Prostate gland (tissue), 2 donors: ENCODE measurements around the gene PRRT4. TPM values are rescaled to one million over a fixed set of nuclear protein-coding genes. Genes with fewer than 3 reads are reported as not detected.

ENCODE experiments used
- DNase-seq: peaks from one replicate; pipeline ENCODE4 v3.0.0-alpha.2; 2019; ENCODE audit warnings: low spot score
- H3K27ac ChIP-seq, 2 donors: fragments of 200-600 bp; sonication (generic); 2 replicates each; pipeline ENCODE4 v1.5.1; 2017 to 2019
- H3K27me3 ChIP-seq: fragments of 200-600 bp; sonication (generic); replicated peaks from 2 replicates; pipeline ENCODE4 v1.5.1; 2019; ENCODE audit not compliant: insufficient read depth
- H3K36me3 ChIP-seq, 2 donors: fragments of 200-600 bp; sonication (generic); 1 replicate in 1 of 2; 2 replicates in 1 of 2; pipeline versions ENCODE4 v1.5.1 to v1.8.1; 2017 to 2019
- H3K4me1 ChIP-seq: fragments of 200-600 bp; sonication (generic); replicated peaks from 2 replicates; pipeline ENCODE4 v1.5.1; 2019
- H3K4me3 ChIP-seq, 2 donors: fragments of 200-600 bp; sonication (generic); 2 replicates each; pipeline ENCODE4 v1.5.1; 2017 to 2019
- H3K9me3 ChIP-seq: fragments of 200-600 bp; sonication (generic); 2 replicates; pipeline ENCODE4 v1.5.1; 2017
- POLR2A ChIP-seq: fragments of 450-650 bp; IDR thresholded peaks from one replicate; pipeline ENCODE4 v1.6.1; 2016; ENCODE audit warnings: antibody characterized with exemption, mild to moderate bottlenecking
- POLR2AphosphoS5 ChIP-seq: sonication (generic); formaldehyde crosslinking; IDR thresholded peaks from one replicate; pipeline ENCODE4 v1.6.1; 2017; ENCODE audit warnings: antibody characterized with exemption
- WGBS: methylation state at CpG from one replicate; pipeline ENCODE4 v1.1.5; 2018; 5-methylcytosine and 5-hydroxymethylcytosine counted together
- intact Hi-C: fragments of 100-400 bp; cut with DNase I; formaldehyde crosslinking; loops from one replicate; pipeline ENCODE4 v1.14.2; 2022
- total RNA-seq, 2 donors: library from RNA; depleted of rRNA; stranded (reverse); fragments of >200 nt; gene quantifications; one replicate each; pipeline ENCODE4 v1.1.0, GENCODE V29; 2016
- TF ChIP-seq, protein P1 (sequence below), 4 experiments: fragments of 200-600 bp in 2 of 4; fragments of 450-650 bp in 2 of 4; sonication (generic) in 2 of 4; IDR thresholded peaks; 1 replicate in 3 of 4; 2 replicates in 1 of 4; pipeline ENCODE4 v1.5.1; 2016 to 2019; ENCODE audit warnings: antibody characterized with exemption in 4 of 4, mild to moderate bottlenecking in 2 of 4, moderate library complexity in 2 of 4

The PRRT4 gene
- total RNA-seq: 1 to 10 TPM in 1 of 2 donors, under 1 TPM in 1; 0.05 to 1.2 TPM

DNA sequence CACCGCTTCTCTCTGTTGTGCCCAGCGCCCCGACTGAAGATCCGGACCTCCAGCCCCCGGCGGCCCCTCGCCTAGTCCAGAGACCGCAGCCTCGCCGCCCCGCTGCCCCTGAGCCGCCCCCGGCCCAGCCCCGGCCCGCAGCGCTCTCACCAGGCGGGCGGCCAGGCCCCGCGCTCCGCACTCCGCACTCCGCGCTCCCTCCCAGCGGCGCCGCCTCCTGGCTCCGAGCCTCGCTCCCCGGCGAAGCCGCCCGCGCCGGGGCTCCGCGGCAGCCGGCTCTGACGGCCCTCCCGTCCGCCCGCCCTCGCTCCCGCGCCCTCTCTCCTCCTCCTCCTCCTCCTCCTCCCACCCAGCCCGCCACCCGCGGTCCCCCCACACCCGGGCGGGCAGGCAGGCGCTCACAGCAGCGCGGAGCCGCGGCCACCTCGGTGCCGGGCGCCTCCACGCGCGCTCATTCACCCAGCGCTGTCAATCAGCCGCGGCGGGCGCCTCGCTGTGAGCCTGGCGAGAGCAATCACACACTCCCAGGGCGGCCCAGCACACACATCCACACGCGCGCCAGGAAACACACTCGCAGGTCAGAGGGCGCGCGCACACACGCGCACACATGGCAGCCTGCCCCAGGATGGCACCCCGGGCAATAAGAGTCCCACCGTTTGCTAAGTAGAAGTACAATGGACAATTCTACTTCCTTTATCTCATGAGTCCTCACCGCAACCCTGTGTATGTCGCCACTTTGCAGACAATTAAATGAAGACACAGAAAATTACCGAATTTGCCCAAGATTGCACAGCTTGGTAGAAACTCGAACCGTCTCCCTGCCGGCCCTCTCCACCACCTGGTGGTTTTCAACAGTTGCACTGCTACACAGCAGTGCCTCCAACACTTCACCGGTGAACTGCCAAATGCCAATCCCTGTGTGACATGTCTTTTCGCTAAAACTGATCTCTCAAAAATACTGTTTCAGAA, at the start of gene PRRT4:
Gene PRRT4, minus strand, starts transcription at position 280 of the 969 bp plus-strand sequence.
- TF ChIP-seq POLR2AphosphoS5 (no peak), POLR2A (no peak)
- TF ChIP-seq, protein P1, sequence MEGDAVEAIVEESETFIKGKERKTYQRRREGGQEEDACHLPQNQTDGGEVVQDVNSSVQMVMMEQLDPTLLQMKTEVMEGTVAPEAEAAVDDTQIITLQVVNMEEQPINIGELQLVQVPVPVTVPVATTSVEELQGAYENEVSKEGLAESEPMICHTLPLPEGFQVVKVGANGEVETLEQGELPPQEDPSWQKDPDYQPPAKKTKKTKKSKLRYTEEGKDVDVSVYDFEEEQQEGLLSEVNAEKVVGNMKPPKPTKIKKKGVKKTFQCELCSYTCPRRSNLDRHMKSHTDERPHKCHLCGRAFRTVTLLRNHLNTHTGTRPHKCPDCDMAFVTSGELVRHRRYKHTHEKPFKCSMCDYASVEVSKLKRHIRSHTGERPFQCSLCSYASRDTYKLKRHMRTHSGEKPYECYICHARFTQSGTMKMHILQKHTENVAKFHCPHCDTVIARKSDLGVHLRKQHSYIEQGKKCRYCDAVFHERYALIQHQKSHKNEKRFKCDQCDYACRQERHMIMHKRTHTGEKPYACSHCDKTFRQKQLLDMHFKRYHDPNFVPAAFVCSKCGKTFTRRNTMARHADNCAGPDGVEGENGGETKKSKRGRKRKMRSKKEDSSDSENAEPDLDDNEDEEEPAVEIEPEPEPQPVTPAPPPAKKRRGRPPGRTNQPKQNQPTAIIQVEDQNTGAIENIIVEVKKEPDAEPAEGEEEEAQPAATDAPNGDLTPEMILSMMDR (IDR thresholded peaks at IDR 0.05): no peak
- no peak for DNase-seq
- no peaks in the 10 kb centered on the region for H3K4me1 ChIP-seq
- no peaks in the 10 kb centered on the region for H3K9me3 ChIP-seq
- 1% methylated on average over 88 of the region's 88 CpGs for WGBS
- H3K36me3 ChIP-seq: no peaks in the 10 kb centered on the region
- intact Hi-C loops: no loop called here
- H3K27ac ChIP-seq: no peak within 1 kb of the TSS
- peaks cover under 1% of the 10 kb centered on the region for H3K27me3 ChIP-seq
- peak within 1 kb of the TSS; percentile 40 to 43 for H3K4me3 ChIP-seq

GRCh38 chr7:128410451-128410753, 48.9 kb upstream of the PRRT4 start:
- H3K9me3 ChIP-seq: no peaks in the 10 kb centered on the region
- H3K36me3 ChIP-seq: no peaks in the 10 kb centered on the region
- intact Hi-C loops: no loop called here
- TF ChIP-seq, protein P1 (IDR thresholded peaks at IDR 0.05): no peak
- TF ChIP-seq POLR2AphosphoS5: peak; percentile 13
- H3K4me3 ChIP-seq: peak overlapping the region; percentile 63 to 80
- DNase-seq: no peak
- peak overlapping the region; percentile 89 to 93 for H3K27ac ChIP-seq
- H3K27me3 ChIP-seq: no peaks in the 10 kb centered on the region
- 2% methylated on average over 6 of the region's 6 CpGs for WGBS
- peaks cover 12% of the 10 kb centered on the region for H3K4me1 ChIP-seq

DNA sequence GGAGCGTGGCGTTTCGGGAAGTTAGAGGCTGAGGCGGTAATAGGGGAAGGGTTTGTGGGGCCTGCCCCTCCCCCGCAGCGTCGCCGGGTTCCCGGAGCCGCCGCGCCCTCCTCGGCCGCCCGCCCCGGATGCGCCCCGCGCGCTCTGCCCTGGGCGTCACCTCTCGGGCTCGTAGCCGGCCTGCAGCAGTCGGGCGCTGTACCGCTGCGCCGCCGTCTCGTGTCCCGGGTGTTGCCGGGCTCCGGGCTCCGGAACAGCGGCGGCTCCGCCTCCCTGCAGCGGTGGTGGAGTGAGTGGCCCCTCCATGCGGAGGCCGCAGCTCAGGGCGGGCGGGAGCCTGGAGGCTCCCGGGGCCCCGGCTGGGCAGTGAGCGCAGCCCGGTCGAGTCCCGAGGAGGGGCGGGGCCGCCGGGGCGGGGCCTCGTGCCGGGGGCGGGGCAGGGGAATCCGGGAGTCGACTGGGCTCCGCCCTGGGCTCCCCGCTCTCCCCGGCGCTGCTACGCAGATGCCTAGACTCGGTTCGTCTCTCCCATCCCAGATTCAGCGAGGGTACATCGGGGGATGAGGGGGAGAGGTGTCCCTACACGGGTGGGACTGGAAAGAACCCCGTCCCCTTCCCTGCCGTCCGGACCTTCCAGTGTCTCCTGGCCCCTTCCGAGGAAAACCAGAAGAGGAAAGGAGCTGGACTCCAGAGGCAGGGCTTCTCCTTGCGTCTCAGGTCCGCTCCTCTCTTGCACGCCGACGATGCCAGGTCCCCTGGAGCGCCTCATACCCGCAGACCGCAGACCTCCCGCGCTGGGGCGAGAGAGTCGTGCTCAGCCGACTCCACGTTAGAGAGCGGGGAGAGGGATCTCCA, 48.3 kb upstream of the PRRT4 start, which contains the start of gene IMPDH1:
Gene IMPDH1, minus strand, starts transcription at position 387 of the 855 bp plus-strand sequence. Its CDS starts 81 bp downstream, at position 306.
- Histone ChIP-seq H3K4me1 (peaks cover 16% of the 10 kb centered on the region), H3K36me3 (no peaks in the 10 kb centered on the region), H3K27ac (peak within 1 kb of the TSS; percentile 89 to 93), H3K4me3 (peak within 1 kb of the TSS; percentile 63 to 80), H3K27me3 (no peaks in the 10 kb centered on the region), H3K9me3 (no peaks in the 10 kb centered on the region)
- WGBS: under 1% methylated on average over 74 of the region's 87 CpGs
- peak; percentile 66 for TF ChIP-seq POLR2A
- TF ChIP-seq POLR2AphosphoS5: no peak
- TF ChIP-seq, protein P1 (IDR thresholded peaks at IDR 0.05): no peak
- DNase-seq: peak; percentile 90
- intact Hi-C loops: loop anchor here (10.0 kb wide), 1 partner anchor 45 kb away; the partner anchor contains the start of gene HILPDA

- intact Hi-C loops: loop anchor here (10.0 kb wide), 1 partner anchor 46 kb away; the partner anchor contains the start of gene HILPDA
- peak overlapping the region; percentile 89 to 93 for H3K27ac ChIP-seq
- no peaks in the 10 kb centered on the region for H3K9me3 ChIP-seq
- H3K36me3 ChIP-seq: no peaks in the 10 kb centered on the region
- no peak for DNase-seq
- TF ChIP-seq POLR2A (no peak), POLR2AphosphoS5 (no peak)
- TF ChIP-seq, protein P1 (IDR thresholded peaks at IDR 0.05): no peak
- H3K27me3 ChIP-seq: no peaks in the 10 kb centered on the region
- peak overlapping the region; percentile 63 to 80 for H3K4me3 ChIP-seq
- H3K4me1 ChIP-seq: peaks cover 24% of the 10 kb centered on the region
- WGBS: 27% methylated on average over 25 of the region's 25 CpGs
Measured at GRCh38 chr7:128408709-128409595, 47.5 kb upstream of the PRRT4 start.
